Measurements from ENCODE around the gene ATP5F1D. TPM values are rescaled to one million over a fixed set of nuclear protein-coding genes. Genes with fewer than 3 reads are reported as not detected.

Gene ATP5F1D
- total and polyA plus RNA-seq, 2 of the 8 experiments (the other 6 are each of a cell fraction or from before 2014, with no cell fraction given), result 174 to 249 TPM

GRCh38 chr19:1278713-1279660 lies 37.4 kb downstream of the ATP5F1D start:
- CTCF ChIA-PET (ENCODE audit: partially characterized antibody), result interaction anchor here (0.7 to 4.0 kb wide), 28 partner anchors 10 to 515 kb away, joined by 3 to 14 read pairs (median 4); partner anchors contain the start of gene CIRBP

More at GRCh38 chr19:1278713-1279660, 37.4 kb downstream of the ATP5F1D start:
- Histone ChIP-seq H3K23ac (ENCODE audit: insufficient read length) (no peak overlapping the region), H2AFZ (ENCODE audit: low read length) (no peak overlapping the region), H4K8ac (ENCODE audit: extremely low read depth, insufficient read depth, low read length) (no peak overlapping the region; the same call in 1 of the 2 replicates), H4K5ac (ENCODE audit: insufficient read length, low read depth, low read length) (no peak overlapping the region), H3K4me3 (ENCODE audit: extremely low read depth in 1 of 4, insufficient read depth in 2 of 4, low read depth in 3 of 4, low read length in 4 of 4) (no peak overlapping the region), H2BK120ac (replicated peaks; ENCODE audit: low read depth, low read length) (no peak overlapping the region), H3K79me1 (ENCODE audit: low read depth, low read length) (peaks cover 5% of the 10 kb centered on the region; the same call in 1 of the 2 replicates), H3K14ac (ENCODE audit: insufficient read length) (no peak overlapping the region), H4K20me1 (replicated peaks in 1 of 2; ENCODE audit: control insufficient read depth in 1 of 2, insufficient read depth in 2 of 2, low read length in 2 of 2) (peaks cover 0 to 11% of the 10 kb centered on the region in 2 experiments), H3K56ac (replicated peaks; ENCODE audit: insufficient read length, low read depth, low read length) (no peak overlapping the region), H3K23me2 (ENCODE audit: low read depth, low read length) (peaks cover 10% of the 10 kb centered on the region; the same call in 1 of the 2 replicates), H3K27me3 (replicated peaks in 1 of 4; ENCODE audit: control insufficient read depth in 3 of 4, extremely low read depth in 1 of 4, insufficient read depth in 3 of 4, low read length in 3 of 4) (peaks cover 0 to 3% (median under 1%) of the 10 kb centered on the region in 4 experiments; a peak in 2 of 7 replicates), H3K4me2 (ENCODE audit: insufficient read depth in 1 of 2, low read depth in 2 of 2, low read length in 2 of 2) (no peak overlapping the region), H2AK5ac (ENCODE audit: low read depth, low read length) (no peak overlapping the region), H2BK5ac (ENCODE audit: low read depth, low read length) (no peak overlapping the region), H3K36me3 (ENCODE audit: control insufficient read depth in 2 of 4, insufficient read depth in 4 of 4, low read length in 3 of 4) (peaks cover under 1 to 15% (median 7%) of the 10 kb centered on the region in 4 experiments; a peak in 7 of 8 replicates), H3K18ac (ENCODE audit: extremely low read depth, low read length) (no peak overlapping the region), H3K4ac (replicated peaks; ENCODE audit: insufficient read length, low read depth, low read length) (no peak overlapping the region), H3K4me1 (replicated peaks in 1 of 4; ENCODE audit: control insufficient read depth in 3 of 4, insufficient read depth in 4 of 4, low read length in 3 of 4) (peaks cover 0 to 19% (median 9%) of the 10 kb centered on the region in 4 experiments; a peak in 5 of 7 replicates), H2BK12ac (ENCODE audit: low read depth, low read length) (no peak overlapping the region), H4K91ac (replicated peaks; ENCODE audit: insufficient read length, low read length) (no peak overlapping the region), H3K79me2 (ENCODE audit: control insufficient read depth in 1 of 2, insufficient read depth in 2 of 2, low read length in 2 of 2) (peaks cover 0 to 6% of the 10 kb centered on the region in 2 experiments; a peak in 1 of 4 replicates), H3K9me3 (ENCODE audit: insufficient read depth in 2 of 2, low read depth in 1 of 2, low read length in 1 of 2) (no peaks in the 10 kb centered on the region), H2BK15ac (ENCODE audit: low read length) (no peak overlapping the region), H2BK20ac (ENCODE audit: low read length) (no peak overlapping the region), H3K27ac (ENCODE audit: low read depth, low read length) (no peak overlapping the region), H3K9ac (replicated peaks in 1 of 4; ENCODE audit: extremely low read depth in 1 of 4, low read depth in 3 of 4, low read length in 3 of 4) (no peak overlapping the region)
- TF ChIP-seq CBX8 (IDR thresholded peaks at IDR 0.05; ENCODE audit: borderline replicate concordance, low read depth, low read length), result no peak
- no peak for TF ChIP-seq E2F6 (IDR thresholded peaks at IDR 0.05)
- TF ChIP-seq BCL11A (IDR thresholded peaks at IDR 0.05; ENCODE audit: low read depth in 2 of 2, low read length in 2 of 2), result no peak
- TF ChIP-seq PHF8 (conservative IDR thresholded peaks at IDR 0.05; ENCODE audit: low read depth, low read length), result no peak
- no peak for TF ChIP-seq CHD2 (IDR thresholded peaks at IDR 0.05; ENCODE audit: low read length)
- POLR2A ChIA-PET (ENCODE audit: partially characterized antibody), result interaction anchor here (1.0 to 11.4 kb wide), 7 partner anchors 8 to 252 kb away, joined by 3 to 331 read pairs (median 4); partner anchors contain the start of gene CIRBP
- FAIRE-seq (no peak), DNase-seq (ENCODE audit: low read depth in 1 of 2, low spot score in 2 of 2) (no peak)
- WGBS, 2 experiments (ENCODE audit: extremely low coverage in 1 of 2, insufficient coverage in 1 of 2, insufficient read length in 1 of 2, insufficient replicate concordance in 2 of 2, low coverage in 1 of 2, low lambda C conversion rate in 2 of 2, missing lambda C conversion rate in 1 of 2), result 95% methylated on average over 19 of the region's 25 CpGs; no CpG with 5 or more reads in 1 of the 2 experiments

Measured in H1 (cell line).